Vagina (tissue), 2 donors: ENCODE data around the gene FAF1. TPM values are rescaled to one million over a fixed set of nuclear protein-coding genes. Genes with fewer than 3 reads are reported as not detected.

Source experiments
- DNase-seq, 2 donors: peaks; one replicate each; pipeline ENCODE4 v3.0.0-alpha.2; 2017; ENCODE audit errors: extremely low spot score in 2 of 2
- H3K27ac ChIP-seq: fragments of 200-600 bp; sonication (generic); one replicate; pipeline ENCODE4 v1.5.1; 2019
- H3K27me3 ChIP-seq: fragments of 200-600 bp; sonication (generic); one replicate; pipeline ENCODE4 v1.5.1; 2019
- H3K36me3 ChIP-seq, 2 donors: fragments of 200-600 bp; sonication (generic); one replicate each; pipeline ENCODE4 v1.5.1; 2017 to 2019
- H3K4me1 ChIP-seq: fragments of 200-600 bp; sonication (generic); one replicate; pipeline ENCODE4 v1.5.1; 2019
- H3K4me3 ChIP-seq, 2 donors: fragments of 200-600 bp; sonication (generic); 1 replicate in 1 of 2; 2 replicates in 1 of 2; pipeline ENCODE4 v1.5.1; 2016 to 2019
- H3K9me3 ChIP-seq: fragments of 200-600 bp; sonication (generic); one replicate; pipeline ENCODE4 v1.5.1; 2019
- CTCF ChIP-seq, 3 experiments: fragments of 450-650 bp in 2 of 3; fragments of 200-600 bp in 1 of 3; sonication (generic) in 1 of 3; IDR thresholded peaks; one replicate each; pipeline ENCODE4 v1.5.1; 2017 to 2019; ENCODE audit warnings: antibody characterized with exemption in 3 of 3, mild to moderate bottlenecking in 2 of 3, moderate library complexity in 2 of 3
- POLR2A ChIP-seq, 2 donors: fragments of 450-650 bp; IDR thresholded peaks; one replicate each; pipeline ENCODE4 v1.6.1; 2017; ENCODE audit warnings: antibody characterized with exemption in 2 of 2, mild to moderate bottlenecking in 2 of 2, moderate library complexity in 2 of 2
- POLR2AphosphoS5 ChIP-seq, 2 donors: sonication (generic); formaldehyde crosslinking; IDR thresholded peaks; one replicate each; pipeline ENCODE4 v1.9.0; 2017; ENCODE audit warnings: antibody characterized with exemption in 2 of 2, mild to moderate bottlenecking in 2 of 2, low read depth in 1 of 2; ENCODE audit not compliant: insufficient read depth in 1 of 2
- intact Hi-C: fragments of 100-400 bp; cut with DNase I; formaldehyde crosslinking; loops from one replicate; pipeline ENCODE4 v1.15.1; 2023
- total RNA-seq: library from RNA; depleted of rRNA; stranded (reverse); fragments of >200 nt; gene quantifications from one replicate; pipeline ENCODE4 v1.2.3, GENCODE V29; 2016

Gene FAF1
- total RNA-seq, 1 donor from 2014 or later: 40.0 TPM

GRCh38 chr1:50975436-50975835, 15.4 kb upstream of the FAF1 start:
- no peak overlapping the region for H3K4me3 ChIP-seq
- TF ChIP-seq CTCF (IDR thresholded peaks at IDR 0.05) (no peak), POLR2AphosphoS5 (IDR thresholded peaks at IDR 0.05; ENCODE audit: insufficient read depth in 1 of 2, low read depth in 1 of 2) (no peak), POLR2A (IDR thresholded peaks at IDR 0.05) (no peak)
- H3K9me3 ChIP-seq: no peaks in the 10 kb centered on the region
- DNase-seq: no peak
- peak overlapping the region; percentile 9 for H3K27ac ChIP-seq
- H3K36me3 ChIP-seq: no peaks in the 10 kb centered on the region
- intact Hi-C loops: no loop called here
- H3K27me3 ChIP-seq: no peaks in the 10 kb centered on the region
- no peaks in the 10 kb centered on the region for H3K4me1 ChIP-seq

- Histone ChIP-seq H3K4me1 (no peaks in the 10 kb centered on the region), H3K9me3 (no peaks in the 10 kb centered on the region), H3K27me3 (no peaks in the 10 kb centered on the region), H3K27ac (peak overlapping the region; percentile 97), H3K4me3 (no peak overlapping the region), H3K36me3 (no peaks in the 10 kb centered on the region)
- DNase-seq: no peak
- TF ChIP-seq POLR2AphosphoS5 (IDR thresholded peaks at IDR 0.05; ENCODE audit: insufficient read depth in 1 of 2, low read depth in 1 of 2): no peak
- TF ChIP-seq POLR2A (IDR thresholded peaks at IDR 0.05): no peak
- TF ChIP-seq CTCF (IDR thresholded peaks at IDR 0.05): no peak
- intact Hi-C loops: no loop called here
Observed at GRCh38 chr1:50974618-50974935, 14.5 kb upstream of the FAF1 start.

GRCh38 chr1:50973875-50974617, 14.0 kb upstream of the FAF1 start:
- TF ChIP-seq POLR2AphosphoS5 (IDR thresholded peaks at IDR 0.05; ENCODE audit: insufficient read depth in 1 of 2, low read depth in 1 of 2): no peak
- TF ChIP-seq POLR2A (IDR thresholded peaks at IDR 0.05): no peak
- TF ChIP-seq CTCF (IDR thresholded peaks at IDR 0.05): no peak
- peak overlapping the region; percentile 97 for H3K27ac ChIP-seq
- H3K27me3 ChIP-seq: no peaks in the 10 kb centered on the region
- no peaks in the 10 kb centered on the region for H3K36me3 ChIP-seq
- no peak overlapping the region for H3K4me3 ChIP-seq
- no peaks in the 10 kb centered on the region for H3K9me3 ChIP-seq
- H3K4me1 ChIP-seq: no peaks in the 10 kb centered on the region
- DNase-seq: no peak
- intact Hi-C loops: no loop called here

GRCh38 chr1:50973255-50973654, 13.2 kb upstream of the FAF1 start:
- intact Hi-C loops: no loop called here
- H3K27me3 ChIP-seq: no peaks in the 10 kb centered on the region
- peak overlapping the region; percentile 97 for H3K27ac ChIP-seq
- H3K4me1 ChIP-seq: no peaks in the 10 kb centered on the region
- no peak for TF ChIP-seq CTCF (IDR thresholded peaks at IDR 0.05)
- no peak for TF ChIP-seq POLR2A (IDR thresholded peaks at IDR 0.05)
- no peak for TF ChIP-seq POLR2AphosphoS5 (IDR thresholded peaks at IDR 0.05; ENCODE audit: insufficient read depth in 1 of 2, low read depth in 1 of 2)
- peak overlapping the region in 1 of 2 donors; percentile 74 for H3K4me3 ChIP-seq
- H3K36me3 ChIP-seq: no peaks in the 10 kb centered on the region
- no peaks in the 10 kb centered on the region for H3K9me3 ChIP-seq
- no peak for DNase-seq

- intact Hi-C loops: no loop called here
- Histone ChIP-seq H3K36me3 (no peaks in the 10 kb centered on the region), H3K4me3 (peak overlapping the region in 1 of 2 donors; percentile 74), H3K27ac (peak overlapping the region; percentile 97), H3K27me3 (no peaks in the 10 kb centered on the region), H3K4me1 (peaks cover 2% of the 10 kb centered on the region), H3K9me3 (no peaks in the 10 kb centered on the region)
- no peak for DNase-seq
- TF ChIP-seq POLR2A (IDR thresholded peaks at IDR 0.05) (no peak), POLR2AphosphoS5 (IDR thresholded peaks at IDR 0.05; ENCODE audit: insufficient read depth in 1 of 2, low read depth in 1 of 2) (no peak), CTCF (IDR thresholded peaks at IDR 0.05) (no peak)
Observed at GRCh38 chr1:50972766-50973165, 12.7 kb upstream of the FAF1 start.
